GM12878 (cell line): Measurements from ENCODE around the gene ENDOV.

Source experiments
- ELK1 ChIP-seq: IDR thresholded peaks from 2 replicates; pipeline ENCODE4 v1.6.1; 2012; ENCODE audit warnings: low read depth, low read length, improper control_type of control experiment
- KLF5 ChIP-seq: fragments of 450-650 bp; IDR thresholded peaks from 2 replicates; pipeline ENCODE4 v1.6.1; 2014; ENCODE audit warnings: mild to moderate bottlenecking; ENCODE audit not compliant: partially characterized antibody
- ZBTB40 ChIP-seq: fragments of 450-650 bp; IDR thresholded peaks from 2 replicates; pipeline ENCODE4 v1.6.1; 2016; ENCODE audit warnings: mild to moderate bottlenecking, moderate library complexity, borderline replicate concordance

GRCh38 chr17:80449930-80450576 is 35.1 kb downstream of the ENDOV start:
- TF ChIP-seq ZBTB40 (no peak), KLF5 (no peak), ELK1 (no peak)
